ENCODE measurements around the gene MLH3.

- TF ChIP-seq MXI1 (IDR thresholded peaks at IDR 0.05; ENCODE audit: low read depth, low read length): peak; percentile 79; the same call in 1 of the 2 replicates
- no peak for TF ChIP-seq CTCF (IDR thresholded peaks at IDR 0.05 in 2 of 3, conservative IDR thresholded peaks at IDR 0.05 in 1 of 3; ENCODE audit: control insufficient read depth in 2 of 3, extremely low read depth in 1 of 3, insufficient read depth in 1 of 3, low read depth in 3 of 3, low read length in 3 of 3)
- TF ChIP-seq EP300 (IDR thresholded peaks at IDR 0.05; ENCODE audit: borderline replicate concordance in 1 of 2, control insufficient read depth in 1 of 2, low read depth in 2 of 2, low read length in 2 of 2): no peak
- TF ChIP-seq SMC3 (IDR thresholded peaks at IDR 0.05; ENCODE audit: borderline replicate concordance, low read length): no peak
- no peak for TF ChIP-seq EZH2 (IDR thresholded peaks at IDR 0.05; ENCODE audit: borderline replicate concordance, control insufficient read depth, low read depth, low read length)
- 0 out of 2 replicates have a peak, but pooled peaks have one; percentile 31 for TF ChIP-seq YY1 (IDR thresholded peaks at IDR 0.05; ENCODE audit: low read depth, low read length)
- no peak for TF ChIP-seq NR2C2 (IDR thresholded peaks at IDR 0.05; ENCODE audit: borderline replicate concordance, control insufficient read depth, insufficient read length, low read depth)
- TF ChIP-seq NRF1 (conservative IDR thresholded peaks at IDR 0.05; ENCODE audit: low read depth, low read length): no peak
- peak; percentile 98 for TF ChIP-seq SP1 (IDR thresholded peaks at IDR 0.05; ENCODE audit: low read depth, low read length)
- TF ChIP-seq JUND (IDR thresholded peaks at IDR 0.05; ENCODE audit: low read depth, low read length): no peak
Measured at GRCh38 chr14:75063491-75064204, 12.4 kb upstream of the MLH3 start, which contains the start of gene ACYP1.
